ENCODE results near the gene WDR5. TPM values are rescaled to one million over a fixed set of nuclear protein-coding genes. Genes with fewer than 3 reads are reported as not detected.

The WDR5 gene
- polyA plus RNA-seq, 12 donors, result 36.7 to 58.0 (median 40.2) TPM; not detected in 1

GRCh38 chr9:134156564-134157377 is 20.9 kb downstream of the WDR5 start:
- DNase-seq, result no peak

DNA sequence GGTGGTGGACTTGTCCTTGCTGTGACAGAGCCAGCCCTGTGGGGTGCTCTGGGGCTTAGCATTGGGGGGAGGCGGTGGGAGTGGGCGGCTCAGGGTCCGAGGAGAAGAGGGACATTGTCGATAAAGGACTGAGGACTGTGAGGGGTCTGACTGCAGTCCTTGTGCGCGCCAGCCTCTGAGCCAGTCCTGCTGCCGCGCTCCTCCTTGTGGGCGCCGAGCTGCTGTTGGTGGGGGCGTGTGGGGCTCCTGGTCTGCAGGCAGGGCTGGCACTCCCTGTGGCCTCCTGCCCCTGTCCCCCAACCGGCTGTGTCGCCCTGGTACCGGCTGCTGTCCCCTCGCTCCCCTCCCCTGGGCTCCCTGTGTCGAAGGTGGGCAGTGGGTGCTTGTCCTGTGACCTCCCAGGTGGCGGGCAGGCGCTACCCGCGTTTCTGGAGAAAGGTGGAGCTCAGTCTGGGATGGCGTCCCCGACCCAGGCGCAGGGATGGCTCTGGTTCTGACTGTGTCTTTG is 21.6 kb downstream of the WDR5 start:
- DNase-seq, result no peak

GRCh38 chr9:134158242-134158641 is 22.4 kb downstream of the WDR5 start:
- no peak for DNase-seq

DNA sequence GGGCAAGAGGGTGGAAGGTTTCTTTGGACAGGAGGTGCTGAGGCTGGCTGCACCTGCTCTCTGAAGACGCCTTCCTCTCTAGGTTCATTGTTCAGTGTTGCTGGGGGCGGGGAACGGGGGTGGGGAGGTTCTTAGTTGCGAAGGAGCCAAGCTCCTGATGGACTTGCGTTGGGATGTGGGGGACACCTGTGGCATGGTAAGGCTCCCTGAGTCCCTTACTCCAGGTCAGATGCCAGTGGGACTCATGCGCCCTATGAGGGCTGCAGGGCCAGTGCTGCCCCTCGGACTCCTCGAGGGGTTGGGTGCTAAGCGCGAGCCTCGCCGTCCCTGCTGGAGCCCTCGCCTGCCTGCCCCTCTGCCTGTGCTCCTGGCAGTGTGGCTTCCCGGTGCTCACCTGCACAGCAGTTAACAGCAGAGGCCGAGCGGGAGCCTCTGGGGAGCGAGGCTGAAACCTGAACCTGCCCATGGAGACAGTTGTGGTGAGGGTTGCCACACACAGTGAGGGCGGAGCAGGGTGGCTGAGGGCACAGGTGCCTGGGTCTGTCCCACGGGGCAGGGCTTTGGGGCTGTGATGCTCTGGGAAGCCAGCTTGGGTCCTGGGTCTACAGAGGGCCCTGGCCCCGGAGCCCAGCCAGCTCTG is 23.0 kb downstream of the WDR5 start:
- no peak for DNase-seq

GRCh38 chr9:134159566-134160245 is 23.8 kb downstream of the WDR5 start:
- no peak for DNase-seq

GRCh38 chr9:134161647-134162046 is 25.8 kb downstream of the WDR5 start:
- DNase-seq, result no peak

- no peak for DNase-seq
Observed at GRCh38 chr9:134162212-134162775, 26.4 kb downstream of the WDR5 start.

DNA sequence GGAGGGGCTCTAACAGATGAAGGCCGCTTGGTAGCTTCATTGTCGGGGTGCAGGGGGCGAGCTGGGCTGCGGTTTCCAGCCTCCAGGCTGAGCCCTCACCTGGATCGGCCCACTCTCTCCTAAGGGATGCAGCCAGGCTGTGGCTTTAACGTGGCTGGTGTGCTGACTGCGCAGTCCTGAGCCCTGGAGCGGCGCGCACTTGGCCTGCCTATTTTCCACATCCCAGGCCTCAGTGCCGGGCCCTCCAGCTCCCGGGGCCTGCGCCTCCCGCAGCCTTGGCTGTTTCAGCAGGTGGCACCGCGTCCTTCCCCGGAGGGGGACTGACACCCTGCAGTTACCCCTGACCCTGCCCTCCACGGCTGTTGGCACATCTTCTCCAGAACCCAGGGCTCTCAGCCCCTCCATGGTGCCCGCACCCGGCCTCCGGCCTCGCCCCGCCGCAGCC is 27.1 kb downstream of the WDR5 start:
- no peak for DNase-seq

DNA sequence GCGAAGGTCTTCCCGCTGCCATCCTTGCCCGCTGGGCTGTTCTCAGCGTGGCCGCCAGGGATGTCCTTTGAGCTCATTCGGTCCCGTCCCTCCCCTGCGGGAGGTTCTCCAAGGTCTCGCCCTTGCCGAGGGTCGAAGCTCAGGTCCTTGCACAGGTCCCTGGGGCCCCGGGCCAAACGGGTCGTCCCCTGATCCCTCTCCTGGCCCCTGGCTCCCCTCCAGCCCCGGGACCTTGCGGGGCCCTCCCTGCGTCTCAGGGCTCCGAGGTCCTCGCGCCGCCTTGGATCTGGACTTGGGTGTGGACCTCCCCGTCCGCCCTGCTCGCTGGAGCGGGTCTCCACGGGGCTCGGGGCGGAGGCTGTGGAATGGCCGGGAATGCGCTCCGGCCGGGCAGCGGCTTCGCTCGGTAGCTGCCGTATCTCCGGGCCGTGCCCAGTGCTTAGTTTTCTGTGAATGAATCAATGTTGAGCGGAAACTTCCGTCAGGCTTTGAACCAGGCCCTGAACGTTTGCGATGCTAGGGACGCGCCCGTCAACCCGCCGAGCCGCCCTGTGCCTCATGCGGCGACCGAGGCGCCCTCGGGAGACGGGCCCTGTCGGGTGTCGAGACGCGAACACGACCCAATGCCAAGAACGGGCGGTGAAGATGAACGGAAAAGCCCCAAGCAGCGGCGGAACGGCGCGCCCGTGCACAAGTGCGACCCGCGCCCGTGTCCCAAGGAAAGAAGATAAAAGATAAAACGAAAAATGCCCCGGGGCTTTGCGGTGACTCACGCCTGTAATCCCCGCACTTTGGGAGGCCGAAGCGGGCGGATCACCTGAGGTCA is 27.7 kb downstream of the WDR5 start:
- peak; percentile 56 for DNase-seq

DNA sequence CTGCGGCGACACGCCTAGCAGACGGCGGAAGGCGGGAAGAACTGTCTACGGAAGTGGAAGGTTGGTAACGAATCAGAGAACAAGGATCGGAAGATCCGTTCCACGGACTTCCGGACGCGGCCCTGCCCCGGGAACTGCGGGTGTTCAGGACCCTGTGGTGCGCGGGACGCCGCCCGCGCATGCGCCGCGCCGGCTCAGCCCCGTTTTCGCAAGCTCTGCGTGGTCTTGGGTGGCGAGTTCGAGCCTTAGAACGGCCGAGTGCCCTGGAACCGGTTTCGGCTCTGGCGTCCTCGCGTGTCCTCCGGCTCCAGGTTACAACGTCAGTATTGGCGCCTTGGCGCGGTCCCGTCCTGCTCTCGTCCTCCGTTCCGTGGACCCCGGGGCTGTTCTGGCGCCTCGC is 29.0 kb downstream of the WDR5 start:
- DNase-seq, result no peak

DNA sequence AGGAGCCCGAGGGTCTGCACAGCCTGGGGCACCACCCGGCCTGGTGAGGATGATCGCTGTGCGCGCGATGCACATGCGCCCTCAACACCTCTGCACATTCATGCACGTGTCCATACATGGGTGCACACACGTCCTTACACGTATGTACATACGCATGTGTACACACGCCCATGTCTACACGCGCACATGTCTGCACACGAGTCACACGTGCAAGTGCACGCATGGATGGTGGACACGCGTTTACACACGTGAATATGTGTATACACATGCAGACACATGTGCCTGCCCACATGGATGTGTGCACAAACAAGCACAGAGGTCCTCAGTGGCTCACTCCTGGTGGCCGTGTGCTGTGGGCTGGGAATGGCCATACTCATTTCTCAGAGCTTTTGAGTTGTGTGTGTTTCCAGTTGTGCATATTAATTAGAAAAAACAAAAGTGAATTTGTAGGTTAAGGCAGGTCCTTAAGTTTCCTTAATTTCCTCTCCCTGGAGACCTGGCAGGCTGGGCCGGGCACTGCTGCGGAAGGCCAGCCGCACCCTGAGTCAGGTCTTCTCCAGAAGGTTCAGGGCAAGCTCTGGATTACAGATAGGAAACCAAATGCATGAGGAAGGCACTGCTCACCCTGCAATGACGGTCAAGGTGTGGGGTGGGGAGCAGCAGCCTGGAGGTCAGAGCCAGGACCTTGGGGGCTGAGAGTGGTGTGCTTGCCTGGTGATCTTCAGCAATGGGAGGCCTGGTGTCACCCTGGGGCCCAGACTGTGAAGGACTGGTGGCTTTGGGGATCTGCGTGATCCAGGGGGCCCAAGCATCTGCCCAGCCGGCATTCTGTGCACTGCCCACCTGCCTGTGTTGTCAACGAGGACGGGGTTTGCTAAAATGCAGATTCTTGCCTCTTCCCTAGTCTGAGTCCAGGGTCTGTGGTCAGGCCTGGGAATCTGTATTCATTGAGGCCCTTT is 29.8 kb downstream of the WDR5 start:
- no peak for DNase-seq

GRCh38 chr9:134166374-134166773 is 30.5 kb downstream of the WDR5 start:
- DNase-seq, result no peak

GRCh38 chr9:134167530-134167931 is 31.6 kb downstream of the WDR5 start:
- DNase-seq, result no peak

DNA sequence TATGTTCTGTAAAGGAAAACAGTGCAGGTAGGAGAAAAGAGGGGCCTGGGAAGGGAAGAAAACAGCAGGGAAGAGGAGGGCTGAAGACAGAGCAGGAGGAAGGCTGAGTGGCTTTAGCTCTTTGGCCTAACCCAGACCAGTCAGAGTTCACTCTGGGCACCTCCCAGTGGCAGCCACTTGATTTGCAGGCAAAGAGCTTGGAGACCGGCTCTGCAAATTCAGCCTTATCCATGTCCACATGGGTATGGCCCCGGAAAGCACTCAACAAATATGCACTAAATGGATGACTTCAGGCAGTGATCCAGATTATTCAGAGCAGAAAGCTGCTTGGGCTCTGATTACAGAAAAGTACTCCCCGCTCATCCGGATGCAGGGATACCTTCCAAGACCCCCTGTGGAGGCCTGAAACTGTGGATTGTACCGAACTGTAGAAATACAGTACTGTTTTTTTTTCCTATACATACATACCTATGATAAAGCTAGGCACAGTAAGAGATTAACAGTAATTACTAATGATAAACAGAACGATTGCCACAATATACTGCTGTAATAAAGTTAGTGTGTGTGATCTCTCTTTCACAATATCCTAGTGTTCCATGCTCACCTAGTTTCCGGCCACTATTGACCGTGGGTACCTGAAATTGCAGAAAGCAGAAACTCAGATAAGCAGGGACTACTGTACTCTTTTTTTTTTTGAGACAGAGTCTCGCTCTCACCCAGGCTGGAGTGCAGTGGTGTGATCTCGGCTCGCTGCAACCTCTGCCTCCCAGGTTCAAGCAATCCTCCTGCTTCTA is 33.1 kb downstream of the WDR5 start:
- DNase-seq, result no peak

DNA sequence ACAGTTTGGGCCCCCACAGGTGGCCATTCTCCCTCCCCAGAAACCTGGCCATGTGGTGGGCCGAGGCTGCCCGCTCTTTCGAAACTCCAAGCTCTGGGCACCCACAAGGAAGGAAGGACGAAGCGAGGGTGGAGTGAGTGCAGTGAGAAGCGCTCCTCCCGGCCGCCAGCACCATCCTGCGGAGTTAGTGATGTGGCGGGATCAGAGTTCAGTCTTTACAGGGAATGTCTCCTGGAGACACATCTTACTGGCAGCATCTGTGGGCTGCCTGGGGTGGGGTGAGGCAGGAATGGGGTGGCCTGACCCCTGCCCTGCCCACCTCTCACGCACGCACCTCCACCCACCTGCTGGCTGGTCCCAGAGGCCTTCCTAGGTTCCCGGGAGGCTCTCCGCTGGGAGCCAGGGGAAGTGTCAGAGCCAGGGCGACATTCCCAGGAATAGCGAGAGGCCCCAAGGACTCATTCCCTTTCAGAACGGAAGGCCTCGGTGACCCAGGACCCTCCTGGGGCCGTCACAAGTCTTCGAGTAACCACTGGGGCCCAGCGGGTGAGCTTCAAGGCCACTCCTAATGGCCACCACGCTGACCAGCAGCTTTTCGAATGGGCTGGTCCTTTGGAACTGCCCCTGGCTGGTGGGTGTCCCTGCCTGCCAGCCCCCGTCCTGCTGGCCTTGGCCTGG is 34.0 kb downstream of the WDR5 start:
- DNase-seq, result no peak

DNA sequence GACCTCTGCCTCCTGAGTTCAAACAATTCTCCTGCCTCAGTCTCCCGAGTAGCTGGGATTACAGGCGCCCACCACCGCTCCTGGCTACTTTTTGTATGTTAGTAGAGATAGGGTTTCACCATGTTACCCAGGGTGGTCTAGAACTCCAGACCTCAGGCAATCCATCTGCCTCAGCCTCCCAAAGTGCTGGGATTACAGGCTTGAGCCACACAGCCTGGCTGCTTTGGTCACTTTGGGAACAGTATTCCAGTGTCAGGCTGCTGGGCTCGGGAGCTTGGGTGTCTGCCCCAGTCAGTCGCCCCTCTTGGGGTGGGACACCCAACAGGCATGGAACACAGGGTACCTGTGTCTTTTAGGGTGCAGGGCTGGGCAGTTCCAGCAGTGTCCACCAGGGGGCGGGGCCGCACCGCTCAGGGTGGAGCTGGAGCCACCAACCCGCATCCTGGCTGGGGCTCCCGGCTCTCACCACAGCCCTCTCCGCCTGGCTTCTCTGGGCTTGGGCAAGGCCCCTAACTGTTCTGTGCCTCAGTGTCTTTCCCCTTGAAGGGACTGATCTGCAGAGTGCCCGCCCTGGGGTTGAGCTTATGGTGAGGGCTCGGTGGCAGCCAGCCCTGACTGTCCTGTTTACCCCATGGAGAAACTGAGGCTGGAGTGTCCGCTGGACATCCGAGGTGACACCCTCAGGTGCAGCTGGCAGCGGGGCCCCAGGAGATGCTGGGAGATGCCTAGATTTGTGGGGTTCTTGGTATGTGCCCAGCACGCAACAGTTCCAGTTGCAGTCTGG is 34.8 kb downstream of the WDR5 start:
- no peak for DNase-seq

- no peak for DNase-seq
Observed at GRCh38 chr9:134171316-134172197, 35.7 kb downstream of the WDR5 start.
